AG04449 (cell line): ENCODE results near the gene IDH2.

Source experiments
- CTCF ChIA-PET: fragments of 350-600 bp; formaldehyde crosslinking; extraction: SDS; loops from one replicate; lab custom pipeline; 2021; ENCODE audit warnings: antibody characterized with exemption; lab: Yijun Ruan, JAX
- POLR2A ChIA-PET: fragments of 400-600, 350-600 bp; formaldehyde crosslinking; extraction: SDS; loops from one replicate; lab custom pipeline; 2020; ENCODE audit warnings: antibody characterized with exemption, inconsistent platforms; lab: Yijun Ruan, JAX
- DNase-seq: peaks from one replicate; pipeline ENCODE4 v3.0.0-alpha.2; 2010; ENCODE audit warnings: low read depth, low spot score
- H3K4me3 ChIP-seq: 2 replicates; pipeline ENCODE4 v1.5.1; 2011; ENCODE audit warnings: low read depth, mild to moderate bottlenecking, control low read depth, low read length
- TF ChIP-seq, protein P1 (sequence below): IDR thresholded peaks from one replicate; pipeline ENCODE4 v1.5.1; 2011; ENCODE audit warnings: mild to moderate bottlenecking, moderate library complexity, low read length, control low read depth, inconsistent platforms; ENCODE audit not compliant: insufficient read depth; ENCODE audit errors: missing control alignments

IDH2 gene

DNA sequence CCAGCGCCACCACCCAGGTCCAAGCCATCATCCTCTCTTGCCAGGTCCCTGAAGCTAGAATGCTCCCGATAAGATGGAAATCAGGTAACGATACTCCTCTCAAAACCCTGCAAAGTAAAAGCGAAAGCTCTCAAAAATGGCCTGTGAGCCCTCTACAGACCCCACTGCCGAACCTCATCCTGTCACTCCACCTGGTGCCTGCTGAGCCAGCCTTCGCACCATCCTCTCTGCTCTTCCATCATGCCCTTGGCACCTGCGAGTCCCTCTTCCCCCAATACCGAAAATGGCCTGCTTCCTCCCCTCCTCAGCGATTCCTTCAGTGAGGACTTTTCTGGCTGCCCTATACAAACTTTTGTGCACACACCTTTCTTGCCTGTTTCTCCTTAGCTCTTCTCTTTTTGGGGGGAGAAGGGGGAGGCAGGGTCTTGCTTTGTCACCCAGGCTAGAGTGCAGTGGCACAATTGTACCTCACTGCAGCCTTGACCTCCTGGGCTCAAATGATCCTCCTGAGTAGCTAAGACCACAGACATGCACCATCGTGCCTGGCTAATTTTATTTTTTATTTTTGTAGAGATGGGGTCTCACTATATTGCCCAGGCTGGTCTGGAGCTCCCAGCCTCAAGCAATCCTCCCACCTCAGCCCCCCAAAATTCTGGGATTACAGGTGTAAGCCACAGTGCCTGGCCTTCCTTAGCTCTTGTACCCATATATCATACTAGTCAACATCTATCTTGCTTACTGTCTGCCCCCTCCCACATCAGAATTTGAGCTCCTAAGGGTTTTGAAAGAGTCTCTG, 3.0 kb downstream of the IDH2 start:
- CTCF ChIA-PET = interaction anchor here (1.1 to 2.2 kb wide), 5 partner anchors 10 to 134 kb away, joined by 3 to 10 read pairs (median 4); partner anchors contain the start of gene CIB1
- POLR2A ChIA-PET = interaction anchor here (1.6 kb wide), 1 partner anchor 134 kb away, joined by 5 read pairs; the partner anchor contains the start of genes CIB1 and GDPGP1
- TF ChIP-seq, protein P1, sequence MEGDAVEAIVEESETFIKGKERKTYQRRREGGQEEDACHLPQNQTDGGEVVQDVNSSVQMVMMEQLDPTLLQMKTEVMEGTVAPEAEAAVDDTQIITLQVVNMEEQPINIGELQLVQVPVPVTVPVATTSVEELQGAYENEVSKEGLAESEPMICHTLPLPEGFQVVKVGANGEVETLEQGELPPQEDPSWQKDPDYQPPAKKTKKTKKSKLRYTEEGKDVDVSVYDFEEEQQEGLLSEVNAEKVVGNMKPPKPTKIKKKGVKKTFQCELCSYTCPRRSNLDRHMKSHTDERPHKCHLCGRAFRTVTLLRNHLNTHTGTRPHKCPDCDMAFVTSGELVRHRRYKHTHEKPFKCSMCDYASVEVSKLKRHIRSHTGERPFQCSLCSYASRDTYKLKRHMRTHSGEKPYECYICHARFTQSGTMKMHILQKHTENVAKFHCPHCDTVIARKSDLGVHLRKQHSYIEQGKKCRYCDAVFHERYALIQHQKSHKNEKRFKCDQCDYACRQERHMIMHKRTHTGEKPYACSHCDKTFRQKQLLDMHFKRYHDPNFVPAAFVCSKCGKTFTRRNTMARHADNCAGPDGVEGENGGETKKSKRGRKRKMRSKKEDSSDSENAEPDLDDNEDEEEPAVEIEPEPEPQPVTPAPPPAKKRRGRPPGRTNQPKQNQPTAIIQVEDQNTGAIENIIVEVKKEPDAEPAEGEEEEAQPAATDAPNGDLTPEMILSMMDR = no peak
- H3K4me3 ChIP-seq = no peak overlapping the region
- no peak for DNase-seq

GRCh38 chr15:90097475-90097874, 4.8 kb downstream of the IDH2 start:
- H3K4me3 ChIP-seq = peak overlapping the region; percentile 42
- TF ChIP-seq, protein P1 = no peak
- POLR2A ChIA-PET = no interaction called here
- CTCF ChIA-PET = interaction anchor here (1.1 to 1.4 kb wide), 2 partner anchors 8 to 136 kb away, joined by 3 read pairs; partner anchors contain the start of gene CIB1
- no peak for DNase-seq

DNA sequence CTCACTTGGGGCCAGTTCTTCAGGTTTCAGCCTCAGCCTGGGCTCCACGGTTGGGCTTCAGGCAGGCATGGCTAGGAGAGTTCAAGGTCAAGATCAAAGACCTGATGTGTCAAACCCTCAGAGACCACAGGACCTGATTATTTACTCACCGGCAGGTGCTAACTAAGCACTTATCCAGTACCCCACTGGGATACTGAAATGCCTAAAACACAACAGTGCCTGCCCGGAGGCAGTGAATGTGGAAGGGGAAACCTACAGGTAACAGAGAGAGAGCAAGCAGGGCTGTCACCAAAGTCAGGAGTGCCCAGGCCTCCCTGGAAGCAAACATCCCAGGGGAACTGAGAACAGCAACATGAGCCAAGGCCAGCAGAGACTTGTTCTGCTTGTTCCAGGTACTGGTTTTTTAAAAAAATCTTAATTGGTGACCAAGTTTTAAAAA, 6.7 kb downstream of the IDH2 start:
- no peak for DNase-seq
- TF ChIP-seq, protein P1 = no peak
- ChIA-PET CTCF (interaction anchor here (0.9 kb wide), 1 partner anchor 10 kb away, joined by 3 read pairs; no protein-coding TSS in a partner anchor), POLR2A (no interaction called here)
- H3K4me3 ChIP-seq = no peak overlapping the region

- no peak for DNase-seq
- H3K4me3 ChIP-seq = no peak overlapping the region
- TF ChIP-seq, protein P1 = no peak
- CTCF ChIA-PET = interaction anchor here (1.1 to 1.4 kb wide), 2 partner anchors 9 to 20 kb away, joined by 3 to 8 read pairs; no protein-coding TSS in a partner anchor
- POLR2A ChIA-PET = no interaction called here
These were observed 10.9 kb downstream of the IDH2 start for GRCh38 chr15:90091156-90091931.

- ChIA-PET CTCF (interaction anchor here (1.1 to 5.6 kb wide), 2 partner anchors 13 to 19 kb away, joined by 3 to 42 read pairs; no protein-coding TSS in a partner anchor), POLR2A (no interaction called here)
- H3K4me3 ChIP-seq = no peak overlapping the region
- TF ChIP-seq, protein P1 = no peak
- no peak for DNase-seq
These were observed 11.9 kb downstream of the IDH2 start for GRCh38 chr15:90090226-90090848.
